Left forelimb (tissue), 1 donor: ENCODE measurements around the gene CLCC1.
"Not testable (repeated sequence)": the region's sequence is repeated elsewhere in the genome, so short reads cannot be mapped to it uniquely, and the experiment has no call there.

Source experiments
- DNase-seq: peaks from one replicate; pipeline ENCODE4 v3.0.0-alpha.2; 2018; ENCODE audit warnings: low spot score

CLCC1 gene, protein sequence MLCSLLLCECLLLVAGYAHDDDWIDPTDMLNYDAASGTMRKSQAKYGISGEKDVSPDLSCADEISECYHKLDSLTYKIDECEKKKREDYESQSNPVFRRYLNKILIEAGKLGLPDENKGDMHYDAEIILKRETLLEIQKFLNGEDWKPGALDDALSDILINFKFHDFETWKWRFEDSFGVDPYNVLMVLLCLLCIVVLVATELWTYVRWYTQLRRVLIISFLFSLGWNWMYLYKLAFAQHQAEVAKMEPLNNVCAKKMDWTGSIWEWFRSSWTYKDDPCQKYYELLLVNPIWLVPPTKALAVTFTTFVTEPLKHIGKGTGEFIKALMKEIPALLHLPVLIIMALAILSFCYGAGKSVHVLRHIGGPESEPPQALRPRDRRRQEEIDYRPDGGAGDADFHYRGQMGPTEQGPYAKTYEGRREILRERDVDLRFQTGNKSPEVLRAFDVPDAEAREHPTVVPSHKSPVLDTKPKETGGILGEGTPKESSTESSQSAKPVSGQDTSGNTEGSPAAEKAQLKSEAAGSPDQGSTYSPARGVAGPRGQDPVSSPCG

DNA sequence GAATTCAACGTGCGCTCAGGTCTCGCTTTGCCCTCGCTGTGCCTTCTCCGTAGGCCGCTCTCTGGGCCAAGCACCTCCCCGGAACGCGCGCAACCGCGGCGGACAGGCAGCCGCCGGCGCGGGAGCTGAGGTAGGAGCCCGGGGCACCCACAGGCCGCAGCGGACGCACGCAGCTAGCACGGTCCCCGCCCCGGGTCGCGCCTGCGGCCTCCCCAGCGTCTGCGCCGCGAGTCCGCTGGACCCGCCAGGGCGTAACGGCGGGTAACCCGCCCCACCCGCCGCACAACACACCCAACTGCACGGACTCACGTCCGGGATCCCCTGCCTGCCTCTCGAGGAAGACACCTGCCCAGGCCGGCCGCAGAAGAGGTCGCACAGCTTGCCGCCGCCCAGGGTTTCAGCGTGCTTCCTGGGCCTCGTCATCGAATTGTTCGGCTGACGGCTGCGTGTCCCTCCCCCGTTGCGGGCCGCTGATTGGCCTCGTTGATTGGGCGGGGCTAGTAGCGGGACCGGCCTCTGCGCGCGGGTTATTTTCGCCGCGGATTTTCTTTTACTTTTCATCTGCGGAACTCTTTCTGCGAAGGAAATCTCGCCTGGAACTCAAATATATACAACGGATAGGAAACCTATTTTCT, at the start of gene CLCC1:
TSS of gene CLCC1 (minus strand) at position 433 of the 635 bp plus-strand sequence. CDS start 13,047 bp downstream, outside the sequence.
- DNase-seq = peak; percentile 94

DNA sequence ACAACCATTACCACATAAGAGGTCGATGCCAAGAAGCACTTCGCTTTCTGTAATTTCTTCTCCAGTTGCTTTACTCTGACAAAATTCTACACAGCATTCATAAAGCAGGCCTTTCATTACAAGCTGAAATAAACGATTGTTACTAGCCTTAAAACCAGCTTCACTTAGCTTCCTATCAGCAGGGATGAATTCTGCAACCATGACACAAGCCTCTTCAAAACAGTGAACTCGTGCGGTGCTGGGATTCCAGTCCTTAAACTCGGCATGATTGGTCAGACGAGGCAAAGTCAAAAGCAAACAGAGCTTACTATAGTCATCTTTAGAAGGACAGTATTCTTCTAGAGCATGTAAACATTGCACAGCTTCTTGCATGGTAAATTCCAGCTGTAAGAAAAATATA, 48.1 kb upstream of the CLCC1 start:
- DNase-seq = no peak

DNA sequence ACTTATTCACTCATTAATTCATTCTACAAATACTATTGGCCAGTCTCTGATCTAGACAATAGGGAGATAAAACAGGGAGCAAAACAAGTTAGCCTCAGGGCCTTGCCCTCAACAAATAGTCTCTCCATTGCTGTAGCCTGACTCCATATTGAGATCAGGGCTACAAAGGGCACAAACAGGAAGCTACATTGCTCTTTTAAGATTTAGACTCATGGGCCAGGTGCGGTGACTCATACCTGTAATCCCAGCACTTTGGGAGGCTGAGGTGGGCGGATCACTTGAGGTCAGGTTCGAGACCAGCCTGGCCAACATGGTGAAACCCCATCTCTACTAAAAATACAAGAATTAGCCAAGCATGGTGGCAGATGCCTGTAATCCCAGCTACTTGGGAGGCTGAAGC, 33.3 kb upstream of the CLCC1 start:
- not testable (repeated sequence) for DNase-seq

DNA sequence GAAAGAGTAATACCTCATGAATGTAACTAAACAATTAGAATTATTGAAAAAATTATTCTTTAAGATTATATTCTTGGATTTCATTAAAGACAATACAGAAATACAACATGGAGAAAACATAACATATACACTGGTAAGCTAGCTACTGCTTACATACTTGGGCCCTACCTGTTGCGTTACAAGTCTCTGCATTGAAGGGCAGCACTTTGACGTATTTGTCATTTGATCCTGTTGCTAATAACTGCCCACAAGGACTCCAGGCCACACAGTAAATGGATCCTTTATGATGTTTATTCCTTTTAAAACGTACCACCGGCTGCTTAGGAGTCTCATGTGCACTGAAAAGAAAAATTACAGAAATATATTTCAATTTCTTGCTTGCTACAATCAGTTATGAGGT, 19.8 kb upstream of the CLCC1 start:
- no peak for DNase-seq

DNA sequence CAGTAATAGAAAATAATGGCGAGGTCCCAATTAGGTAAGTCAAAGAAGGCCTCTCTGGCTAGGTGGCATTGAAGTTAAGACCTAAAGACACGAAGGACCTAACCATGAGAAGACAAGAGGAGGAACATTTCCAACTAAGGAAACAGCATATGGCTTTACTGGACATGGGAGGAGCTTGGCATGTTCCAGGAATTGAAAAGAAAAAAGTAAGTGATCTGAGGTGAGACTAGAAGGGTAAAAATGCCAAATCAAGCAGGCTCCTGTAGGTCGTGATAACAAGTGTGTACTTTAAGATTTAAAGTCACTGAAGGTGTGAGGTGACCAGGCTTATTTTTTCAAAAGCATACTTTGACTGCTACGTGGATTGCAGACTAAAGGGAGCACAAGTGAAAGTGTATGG, 13.4 kb upstream of the CLCC1 start:
- DNase-seq = no peak

DNA sequence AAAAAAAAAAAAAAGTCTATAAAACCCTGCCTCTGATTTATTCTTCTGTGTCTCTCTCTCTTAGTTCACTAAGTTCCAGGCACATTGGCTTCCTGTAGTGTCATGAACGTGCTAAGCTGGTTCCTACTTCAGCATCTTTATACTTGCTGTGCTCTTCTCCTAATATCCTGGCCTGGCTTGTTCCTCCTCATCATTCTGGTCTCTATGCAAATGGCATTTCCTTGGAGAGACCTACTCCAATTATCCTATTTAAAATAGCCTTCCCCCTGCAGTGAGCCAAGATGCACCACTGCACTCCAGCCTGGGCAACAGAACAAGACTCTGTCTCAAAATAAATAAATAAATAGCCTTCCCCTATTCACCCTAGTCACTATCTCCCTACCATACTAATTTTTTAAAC, 9.7 kb upstream of the CLCC1 start:
- no peak for DNase-seq

DNA sequence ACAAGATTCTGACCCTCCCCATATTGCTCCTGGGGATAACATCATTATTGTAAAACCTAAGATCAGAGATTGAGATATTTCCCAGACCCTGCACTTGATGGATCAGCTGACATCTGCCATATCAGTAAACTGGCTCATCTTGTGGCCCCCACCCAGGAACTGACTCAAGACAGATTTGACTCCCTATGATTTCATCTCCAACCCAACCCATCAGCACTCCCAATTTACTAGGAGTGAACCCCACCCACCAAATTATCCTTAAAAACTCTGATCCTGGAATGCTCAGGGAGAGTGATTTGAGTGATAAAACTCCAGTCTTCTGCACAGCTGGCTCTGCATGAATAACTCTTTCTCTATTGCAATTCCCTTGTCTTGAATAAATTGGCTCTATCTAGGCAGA, 6.1 kb upstream of the CLCC1 start:
- no peak for DNase-seq

DNA sequence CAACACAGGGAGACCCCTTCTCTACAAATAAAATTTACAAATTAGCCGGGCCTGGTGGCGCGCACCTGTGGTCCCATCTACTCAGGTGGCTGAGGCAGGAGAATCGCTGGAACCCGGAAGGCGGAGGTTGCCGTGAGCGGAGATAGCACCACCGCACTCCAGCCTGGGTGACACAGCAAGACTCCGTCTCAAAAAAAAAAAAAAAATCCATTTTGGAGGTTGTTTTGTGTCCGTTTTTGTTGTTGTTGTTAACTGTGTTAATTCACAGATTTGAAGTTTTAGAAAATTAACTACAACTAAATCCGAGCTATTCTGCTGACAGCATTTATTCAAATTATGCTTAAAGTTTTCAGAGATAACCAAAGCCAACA, 618 bp downstream of the CLCC1 start:
- DNase-seq = peak; percentile 62

DNA sequence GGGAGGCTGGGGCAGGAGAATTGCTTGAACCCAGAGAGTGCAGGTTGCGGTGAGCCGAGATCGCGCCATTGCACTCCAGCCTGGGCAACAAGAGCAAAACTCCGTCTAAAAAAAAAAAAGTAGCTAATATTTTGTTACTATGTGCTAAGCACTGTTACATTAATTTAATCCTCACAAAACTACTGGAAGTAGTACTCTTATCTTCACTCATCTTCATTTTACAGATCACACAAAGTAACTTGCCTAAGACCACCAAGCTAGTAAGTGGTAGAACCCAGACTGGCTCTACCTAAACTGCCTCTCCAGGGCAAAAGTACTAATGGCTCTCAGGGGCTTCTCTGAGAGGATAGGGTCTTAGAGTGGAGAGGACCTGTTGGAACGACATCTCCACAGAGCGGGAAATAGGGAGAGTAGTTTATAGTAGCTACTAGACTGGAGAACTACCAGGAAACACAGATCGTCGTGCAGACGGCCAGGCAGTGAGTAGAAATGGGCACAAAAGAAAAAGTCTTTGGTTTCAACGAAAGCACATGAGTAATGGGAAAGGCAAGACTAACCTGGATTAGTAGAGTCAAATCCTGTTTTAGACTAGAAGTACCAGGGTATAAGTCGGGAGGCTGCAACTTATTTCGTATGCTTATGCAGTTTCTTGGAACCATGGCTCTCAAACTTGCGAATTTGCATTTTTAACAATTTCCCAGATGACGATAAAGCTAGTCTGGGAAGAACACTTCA, 1.4 kb downstream of the CLCC1 start:
- no peak for DNase-seq

DNA sequence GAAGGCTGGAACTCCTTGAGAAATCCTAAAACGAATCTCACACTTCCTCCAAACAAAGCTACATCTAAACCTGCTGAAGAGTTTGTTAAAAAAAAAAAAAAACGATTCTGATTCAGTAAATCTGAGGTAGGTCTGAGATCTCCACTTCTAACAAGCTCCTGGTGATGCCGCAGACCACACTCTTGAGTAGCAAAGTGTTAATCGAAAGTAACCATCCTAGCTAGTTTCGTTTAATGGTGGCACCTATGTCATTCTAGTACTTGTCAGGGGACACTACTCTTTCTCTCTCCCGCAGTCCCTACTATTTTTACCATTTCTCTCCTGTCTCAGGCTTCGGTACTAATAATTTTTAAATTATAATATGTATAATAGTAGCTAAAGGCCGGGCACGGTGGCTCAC, 2.1 kb downstream of the CLCC1 start:
- DNase-seq = no peak

DNA sequence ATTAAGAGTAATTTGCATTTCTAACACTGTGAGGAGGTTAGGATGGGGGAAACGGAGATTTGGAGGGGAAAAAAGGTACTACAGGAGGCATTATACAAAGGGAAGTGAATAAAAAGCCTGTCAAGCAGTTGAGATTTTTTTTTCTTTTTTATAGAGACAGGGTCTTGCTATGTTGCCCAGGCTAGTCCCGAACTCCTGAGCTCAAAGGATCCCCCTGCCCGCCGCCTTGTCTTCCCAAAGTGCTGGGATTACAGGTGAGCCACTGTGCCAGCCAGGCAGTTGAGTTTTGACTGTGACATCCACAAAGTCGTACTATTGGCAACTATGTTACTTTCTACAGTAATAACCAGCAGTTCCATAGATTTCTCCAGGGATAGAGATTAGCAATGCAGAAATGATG, 2.6 kb downstream of the CLCC1 start:
- DNase-seq = no peak

DNA sequence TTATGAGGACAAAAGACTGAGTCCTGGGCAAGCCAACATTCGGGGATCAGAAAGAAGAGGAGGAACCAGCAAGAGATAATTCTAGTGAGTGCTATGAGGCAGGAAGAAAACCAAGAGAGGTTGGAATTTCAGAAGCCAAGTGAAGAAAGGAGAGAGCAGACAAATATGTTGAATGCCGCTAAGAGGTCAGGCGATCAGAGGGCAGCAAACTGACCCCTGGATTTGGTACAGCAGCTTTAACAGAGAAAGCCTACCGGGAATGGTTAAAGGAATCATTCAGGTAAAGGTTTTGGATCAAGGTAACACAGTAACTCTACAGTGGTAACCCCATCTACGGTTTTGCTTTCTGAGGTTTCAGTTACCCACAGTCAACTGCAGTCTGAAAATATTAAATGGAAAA, 5.4 kb downstream of the CLCC1 start:
- no peak for DNase-seq

DNA sequence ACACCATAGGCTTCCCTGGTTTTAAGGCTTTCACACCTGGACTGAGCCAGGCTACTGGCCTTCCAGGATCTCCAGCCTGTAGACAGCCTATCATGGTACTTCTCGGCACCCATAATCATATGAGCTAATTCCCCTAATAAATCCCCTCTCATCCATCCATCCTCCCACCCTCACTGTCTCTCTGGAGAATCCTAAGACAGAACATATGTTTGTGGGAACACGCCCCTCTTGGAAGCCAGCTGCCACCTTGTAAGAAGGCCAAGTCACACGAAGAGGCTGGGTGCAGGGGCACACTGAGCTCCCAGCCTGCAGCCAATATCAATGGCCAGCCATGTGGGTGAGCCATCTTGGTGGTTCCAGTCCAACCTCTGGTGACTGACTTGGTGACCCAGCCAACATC, 7.4 kb downstream of the CLCC1 start:
- no peak for DNase-seq

DNA sequence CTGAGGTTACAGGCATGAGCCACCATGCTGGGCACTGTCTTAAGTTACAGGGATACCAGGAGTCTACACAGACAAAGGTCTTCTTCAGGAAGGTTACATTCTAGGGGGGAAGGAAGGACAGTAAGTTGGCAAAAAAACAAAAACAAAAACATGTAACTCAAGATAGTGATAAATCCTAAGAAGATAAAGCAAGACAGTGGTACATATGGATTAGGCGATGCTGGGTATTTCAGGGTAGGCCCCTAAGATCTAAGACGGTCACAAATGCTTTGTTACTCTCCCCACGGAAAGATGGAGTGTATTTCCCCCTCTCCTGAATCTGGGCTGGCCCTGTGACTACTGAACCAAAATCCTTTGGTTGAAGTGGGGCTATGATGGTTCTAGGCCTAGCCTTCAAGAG, 8.2 kb downstream of the CLCC1 start:
- DNase-seq = no peak

DNA sequence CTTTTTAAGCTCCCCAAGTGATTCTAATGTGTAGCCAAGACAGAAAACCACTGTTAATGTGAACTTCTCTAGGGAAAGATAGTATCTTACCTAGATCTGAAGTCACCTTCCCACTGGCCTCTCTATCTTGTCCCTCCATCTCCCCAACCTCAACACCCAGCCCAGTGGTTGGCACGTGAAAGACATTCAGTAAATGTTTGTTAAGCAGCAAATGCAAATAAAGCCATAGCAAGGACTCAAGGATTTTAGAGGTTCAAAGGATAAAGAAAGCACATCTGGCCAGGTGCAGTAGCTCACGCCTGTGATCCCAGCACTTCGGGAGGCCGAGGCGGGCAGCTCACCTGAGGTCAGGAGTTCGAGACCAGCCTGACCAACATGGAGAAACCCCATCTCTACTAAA, 9.8 kb downstream of the CLCC1 start:
- no peak for DNase-seq

DNA sequence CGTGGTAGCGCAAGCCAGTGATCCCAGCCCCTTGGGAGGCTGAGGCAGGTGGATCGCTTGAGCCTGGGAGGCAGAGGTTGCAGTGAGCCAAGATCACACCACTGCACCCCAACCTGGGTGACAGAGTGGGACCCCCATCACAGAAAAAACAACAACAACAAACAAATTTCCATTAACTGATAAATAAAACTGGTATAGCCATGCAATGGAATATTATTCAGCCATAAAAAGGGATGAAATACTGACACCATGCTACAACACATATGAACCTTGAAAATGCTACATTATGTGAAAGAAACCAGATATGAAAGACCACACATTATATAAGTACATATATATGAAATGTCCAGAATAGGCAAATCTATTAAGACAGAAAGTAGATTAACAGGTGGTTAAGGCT, 12.0 kb downstream of the CLCC1 start:
- DNase-seq = no peak

DNA sequence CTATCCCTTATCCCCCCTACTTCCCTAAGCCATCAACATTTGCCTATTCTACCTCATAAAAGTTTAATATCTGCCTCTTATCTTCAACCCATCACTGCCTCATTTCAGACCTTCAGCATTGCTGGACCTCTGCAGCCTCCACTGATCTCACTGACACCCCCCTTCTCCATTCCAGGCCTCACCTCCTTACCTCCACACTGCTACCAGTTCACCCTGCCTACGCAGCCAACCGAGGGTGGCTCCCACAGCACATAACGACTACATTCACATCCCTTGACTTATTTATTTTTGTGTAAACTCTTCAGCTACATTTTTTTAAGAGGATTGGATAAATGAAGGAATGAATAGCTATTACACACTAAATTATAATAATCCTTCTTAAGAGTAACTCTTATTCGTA, 14.2 kb downstream of the CLCC1 start:
- no peak for DNase-seq

DNA sequence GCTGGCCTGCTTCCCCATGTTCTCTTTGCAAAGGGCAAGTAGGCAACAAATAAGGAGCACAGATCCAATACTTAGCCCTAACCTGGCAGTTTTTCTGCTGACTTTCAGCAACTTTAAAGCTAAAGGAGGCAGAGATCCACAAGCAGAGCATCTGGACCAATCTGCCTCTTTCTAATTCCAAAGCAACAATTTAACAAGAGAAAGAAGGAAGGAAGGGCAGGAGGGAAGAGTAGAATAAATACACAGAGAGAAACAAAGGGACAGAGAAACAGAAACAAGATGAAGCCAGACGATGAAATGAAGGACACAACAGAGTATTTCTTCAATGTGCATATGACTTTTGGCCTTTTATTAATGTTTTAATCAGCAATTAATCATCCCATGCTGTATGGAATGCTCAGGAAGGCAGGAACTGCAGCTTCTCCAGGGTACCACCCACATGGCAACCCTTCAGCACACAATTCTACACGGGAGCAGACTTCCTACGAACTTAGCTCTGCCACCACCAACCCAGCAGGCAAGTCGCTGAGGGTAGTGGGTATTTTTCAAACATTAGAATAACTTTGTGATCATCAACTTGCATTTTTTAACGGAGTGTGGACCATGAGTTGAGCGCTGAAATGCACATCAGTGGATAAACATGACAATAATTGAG, 15.3 kb downstream of the CLCC1 start:
- DNase-seq = no peak

DNA sequence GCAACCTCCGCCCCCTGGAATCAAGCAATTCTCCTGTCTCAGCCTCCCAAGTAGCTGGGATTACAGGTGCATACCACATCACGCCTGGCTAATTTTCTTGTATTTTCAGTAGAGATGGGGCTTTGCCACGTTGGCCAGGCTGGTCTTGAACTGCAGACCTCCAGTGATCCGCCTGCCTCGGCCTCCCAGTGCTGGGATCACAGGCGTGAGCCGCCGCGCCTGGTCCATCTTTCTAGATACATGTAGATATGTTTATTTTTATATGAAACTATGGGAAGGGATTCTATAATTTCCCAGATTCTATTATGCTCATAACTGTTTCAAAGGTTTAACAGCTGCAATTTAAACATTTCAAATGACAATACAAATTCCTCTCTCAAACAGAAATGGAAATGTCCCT, 27.1 kb downstream of the CLCC1 start:
- DNase-seq = no peak

DNA sequence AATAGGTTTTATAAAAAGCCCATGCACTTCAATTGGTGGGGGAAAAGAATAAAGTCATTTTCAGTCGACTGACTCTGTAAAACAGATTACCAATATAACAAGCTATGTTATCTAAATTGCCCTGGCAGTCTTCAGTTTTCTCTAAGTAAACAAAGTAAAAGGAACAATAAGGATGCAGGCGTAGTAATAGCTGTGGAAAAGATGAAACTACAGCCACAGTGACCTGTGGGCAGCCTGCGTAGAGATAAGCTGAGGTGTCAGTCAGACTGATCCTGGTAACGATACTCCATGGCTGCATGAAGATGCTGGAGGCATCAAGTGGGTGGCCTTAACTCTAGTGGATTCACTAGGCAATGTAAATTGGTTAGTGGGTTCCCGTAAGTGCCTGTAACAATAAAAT, 29.3 kb downstream of the CLCC1 start:
- DNase-seq = no peak

DNA sequence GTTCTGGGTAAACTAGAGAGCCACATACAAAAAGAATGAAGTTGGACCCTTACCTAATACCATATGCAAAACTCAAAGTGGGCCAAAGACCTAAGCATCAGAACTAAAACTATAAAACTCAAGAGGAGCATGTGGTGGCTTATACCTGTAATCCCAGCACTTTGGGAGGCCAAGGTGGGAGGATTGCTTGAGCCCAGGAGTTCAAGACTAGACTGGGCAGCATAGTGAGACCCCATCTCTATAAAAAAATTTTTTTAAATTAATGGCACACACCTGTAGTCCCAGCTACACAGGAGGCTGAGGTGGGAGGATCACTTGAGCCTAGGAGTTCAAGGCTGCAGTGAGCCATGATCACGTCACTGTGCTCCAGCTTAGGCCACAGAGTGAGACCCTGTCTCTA, 35.7 kb downstream of the CLCC1 start:
- not testable (repeated sequence) for DNase-seq

DNA sequence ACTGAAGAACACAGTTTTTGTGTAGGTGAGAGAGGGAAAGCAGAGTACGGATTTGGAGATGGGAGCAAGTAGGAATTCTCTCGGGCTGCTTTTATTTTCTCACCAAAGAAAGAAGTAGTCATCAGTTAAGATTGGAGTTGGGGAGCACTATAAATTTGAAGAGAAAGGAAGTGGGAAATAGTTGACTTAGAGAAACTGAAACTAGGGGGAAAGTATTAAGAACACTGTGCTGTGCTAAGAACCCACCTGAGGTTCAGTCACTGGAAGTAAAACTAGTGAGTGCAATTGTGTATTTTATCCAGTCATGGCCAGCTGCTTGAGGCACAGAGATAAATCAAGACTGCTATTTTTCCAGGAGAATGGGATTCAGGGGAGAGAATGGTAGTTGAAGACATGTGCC, 37.4 kb downstream of the CLCC1 start:
- no peak for DNase-seq
